OCI-LY7 (cell line): Measurements from ENCODE around the gene ZNF341. TPM values are rescaled to one million over a fixed set of nuclear protein-coding genes. Genes with fewer than 3 reads are reported as not detected.

ENCODE experiments used
- BruUV-seq: library from RNA; stranded (reverse); fragments of 400-500 nt; replicated peaks from 2 replicates; lab custom pipeline; 2021; lab: Mats Ljungman, UMichigan
- CTCF ChIA-PET: fragments of 300-600 bp; sonication (Branson Sonifier 250); formaldehyde crosslinking; loops from one replicate; lab custom pipeline; 2022; ENCODE audit warnings: antibody characterized with exemption; ENCODE audit not compliant: unreplicated experiment; lab: Charles Lee
- POLR2A ChIA-PET: fragments of 300-600 bp; sonication (Branson Sonifier 250); formaldehyde crosslinking; loops from one replicate; lab custom pipeline; 2022; ENCODE audit warnings: antibody characterized with exemption; lab: Charles Lee
- DNase-seq: peaks from one replicate; pipeline ENCODE4 v3.0.0-alpha.2; 2015; ENCODE audit warnings: low spot score
- H2AFZ ChIP-seq: fragments of 200-600 bp; sonication (generic), shearing (Covaris generic); 2 replicates; pipeline ENCODE4 v1.6.1; 2014; ENCODE audit warnings: mild to moderate bottlenecking, antibody characterized with exemption, low read length, moderate library complexity
- H3K27ac ChIP-seq: fragments of 200-600 bp; sonication (generic); 2 replicates; pipeline ENCODE4 v1.5.1; 2014; ENCODE audit warnings: mixed run types, low read depth, mild to moderate bottlenecking, moderate library complexity, low read length, inconsistent platforms; ENCODE audit not compliant: poor library complexity, severe bottlenecking
- H3K36me3 ChIP-seq: fragments of 200-600 bp; sonication (generic); 2 replicates; pipeline ENCODE4 v1.6.1; 2014; ENCODE audit warnings: mild to moderate bottlenecking, antibody characterized with exemption, low read length, moderate library complexity, mixed read lengths; ENCODE audit not compliant: insufficient read depth
- H3K4me1 ChIP-seq: fragments of 200-600 bp; sonication (generic); 2 replicates; pipeline ENCODE4 v1.5.1; 2014; ENCODE audit warnings: mild to moderate bottlenecking, low read length; ENCODE audit not compliant: insufficient read depth, poor library complexity, severe bottlenecking
- H3K4me2 ChIP-seq: fragments of 200-600 bp; sonication (generic); 2 replicates; pipeline ENCODE4 v1.6.1; 2014; ENCODE audit warnings: mild to moderate bottlenecking, low read length
- H3K4me3 ChIP-seq: fragments of 200-600 bp; sonication (generic); 2 replicates; pipeline ENCODE4 v1.5.1; 2014; ENCODE audit warnings: mild to moderate bottlenecking, low read depth, low read length; ENCODE audit not compliant: poor library complexity, severe bottlenecking
- H3K79me2 ChIP-seq: fragments of 200-600 bp; sonication (generic); 2 replicates; pipeline ENCODE4 v1.6.1; 2016; ENCODE audit warnings: low read depth, mild to moderate bottlenecking, low read length, moderate library complexity, mixed read lengths; ENCODE audit not compliant: insufficient read depth
- H3K9me2 ChIP-seq: fragments of 200-600 bp; sonication (generic); 2 replicates; pipeline ENCODE4 v1.6.1; 2016; ENCODE audit warnings: mild to moderate bottlenecking, low read length, mixed read lengths; ENCODE audit not compliant: insufficient read depth
- H3K9me3 ChIP-seq: fragments of 200-600 bp; sonication (generic); 2 replicates; pipeline ENCODE4 v1.6.1; 2014; ENCODE audit warnings: mild to moderate bottlenecking, mixed run types, low read length, mixed read lengths
- H4K20me1 ChIP-seq: fragments of 200-600 bp; sonication (generic); 2 replicates; pipeline ENCODE4 v1.6.1; 2014; ENCODE audit warnings: mild to moderate bottlenecking, antibody characterized with exemption, low read length, moderate library complexity, mixed read lengths; ENCODE audit not compliant: insufficient read depth
- CTCF ChIP-seq: fragments of 200-600 bp; sonication (generic); conservative IDR thresholded peaks from 2 replicates; pipeline ENCODE4 v1.5.1; 2014; ENCODE audit warnings: mild to moderate bottlenecking, antibody characterized with exemption, low read length, moderate library complexity, mixed read lengths
- EZH2phosphoT487 ChIP-seq: fragments of 200-600 bp; sonication (generic); IDR thresholded peaks from 2 replicates; pipeline ENCODE4 v1.6.1; 2018; ENCODE audit warnings: low read depth, borderline replicate concordance, mild to moderate bottlenecking, mixed run types, antibody characterized with exemption, low read length, moderate library complexity, mixed read lengths
- intact Hi-C: fragments of 100-400 bp; cut with micrococcal nuclease; formaldehyde crosslinking; loops from one replicate; pipeline ENCODE4 v1.10.0; 2022; ENCODE audit not compliant: unreplicated experiment
- total RNA-seq, 2 experiments: library from RNA; depleted of rRNA in 1 of 2; stranded (reverse); fragments of >200 nt in 1 of 2; shearing (Covaris generic) in 1 of 2; gene quantifications; 2 replicates each; pipeline ENCODE4 v1.2.3, GENCODE V29; 2014 to 2022

The ZNF341 gene
- total RNA-seq, 2 experiments from 2014 or later = 3.2 to 7.7 TPM

GRCh38 chr20:33724439-33725094 lies 7.2 kb upstream of the ZNF341 start:
- POLR2A ChIA-PET = no interaction called here
- no peak overlapping the region for H3K27ac ChIP-seq
- H3K4me1 ChIP-seq = peaks cover under 1% of the 10 kb centered on the region
- intact Hi-C loops = no loop called here
- CTCF ChIA-PET = no interaction called here
- no peaks in the 10 kb centered on the region for H3K79me2 ChIP-seq
- H3K36me3 ChIP-seq = no peaks in the 10 kb centered on the region
- H4K20me1 ChIP-seq = no peaks in the 10 kb centered on the region
- BruUV-seq = no TSS peak
- no peak for TF ChIP-seq CTCF
- H3K9me3 ChIP-seq = no peaks in the 10 kb centered on the region
- H2AFZ ChIP-seq = no peak overlapping the region
- no peaks in the 10 kb centered on the region for H3K9me2 ChIP-seq
- DNase-seq = no peak
- no peak overlapping the region for H3K4me3 ChIP-seq
- H3K4me2 ChIP-seq = no peak overlapping the region

GRCh38 chr20:33725607-33726264 lies 6.1 kb upstream of the ZNF341 start:
- no peak for TF ChIP-seq CTCF
- TF ChIP-seq EZH2phosphoT487 = no peak
- ChIA-PET POLR2A (interaction anchor here (0.6 to 0.7 kb wide), 2 partner anchors 21 to 65 kb away, joined by 3 read pairs; no protein-coding TSS in a partner anchor), CTCF (no interaction called here)
- Histone ChIP-seq H3K36me3 (no peaks in the 10 kb centered on the region), H3K4me2 (no peak overlapping the region), H3K9me3 (no peaks in the 10 kb centered on the region), H3K4me3 (no peak overlapping the region), H3K27ac (no peak overlapping the region), H2AFZ (no peak overlapping the region), H4K20me1 (no peaks in the 10 kb centered on the region), H3K4me1 (no peaks in the 10 kb centered on the region), H3K9me2 (no peaks in the 10 kb centered on the region), H3K79me2 (no peaks in the 10 kb centered on the region)
- intact Hi-C loops = no loop called here
- no peak for DNase-seq
- no TSS peak for BruUV-seq

GRCh38 chr20:33727115-33727479 lies 4.7 kb upstream of the ZNF341 start:
- no peak for DNase-seq
- CTCF ChIA-PET = no interaction called here
- Histone ChIP-seq H3K4me2 (no peak overlapping the region), H3K9me2 (no peaks in the 10 kb centered on the region), H4K20me1 (no peaks in the 10 kb centered on the region), H3K9me3 (no peaks in the 10 kb centered on the region), H3K4me1 (peaks cover 5% of the 10 kb centered on the region), H2AFZ (no peak overlapping the region), H3K79me2 (no peaks in the 10 kb centered on the region), H3K4me3 (no peak overlapping the region), H3K27ac (no peak overlapping the region), H3K36me3 (no peaks in the 10 kb centered on the region)
- no peak for TF ChIP-seq CTCF
- TF ChIP-seq EZH2phosphoT487 = no peak
- POLR2A ChIA-PET = no interaction called here
- intact Hi-C loops = no loop called here
- no TSS peak for BruUV-seq
